Esophagus muscularis mucosa (tissue), 4 donors: ENCODE results near the gene TVP23C. TPM values are rescaled to one million over a fixed set of nuclear protein-coding genes. Genes with fewer than 3 reads are reported as not detected.

Source experiments
- DNase-seq: peaks from one replicate; pipeline ENCODE4 v3.0.0-alpha.2; 2017; ENCODE audit errors: extremely low spot score
- H3K27ac ChIP-seq, 4 donors: fragments of 200-600 bp; sonication (generic); replicated peaks in 1 of 4; 1 replicate in 3 of 4; 2 replicates in 1 of 4; pipeline ENCODE4 v1.5.1; 2016 to 2019; ENCODE audit warnings: mild to moderate bottlenecking in 1 of 4
- H3K27me3 ChIP-seq, 4 donors: fragments of 200-600 bp; sonication (generic); one replicate each; pipeline versions ENCODE4 v1.5.1 to v1.6.0; 2016 to 2019
- H3K36me3 ChIP-seq, 4 donors: fragments of 200-600 bp; sonication (generic); one replicate each; pipeline ENCODE4 v1.5.1; 2016 to 2019
- H3K4me1 ChIP-seq, 4 donors: fragments of 200-600 bp; sonication (generic); one replicate each; pipeline ENCODE4 v1.5.1; 2016 to 2019
- H3K4me3 ChIP-seq, 4 donors: fragments of 200-600 bp; sonication (generic); 1 replicate in 2 of 4; 2 replicates in 2 of 4; pipeline ENCODE4 v1.5.1; 2016 to 2019; ENCODE audit warnings: mild to moderate bottlenecking in 4 of 4, moderate library complexity in 1 of 4
- H3K9me3 ChIP-seq, 4 donors: fragments of 200-600 bp; sonication (generic); 1 replicate in 3 of 4; 2 replicates in 1 of 4; pipeline ENCODE4 v1.5.1; 2016 to 2019
- EP300 ChIP-seq: sonication (generic); formaldehyde crosslinking; IDR thresholded peaks from one replicate; pipeline ENCODE4 v1.6.1; 2017; ENCODE audit warnings: antibody characterized with exemption
- POLR2A ChIP-seq: fragments of 450-650 bp; IDR thresholded peaks from one replicate; pipeline ENCODE4 v1.6.1; 2017; ENCODE audit warnings: antibody characterized with exemption, moderate library complexity, mild to moderate bottlenecking, low read depth
- POLR2AphosphoS5 ChIP-seq, 2 donors: sonication (generic); formaldehyde crosslinking; IDR thresholded peaks; one replicate each; pipeline ENCODE4 v1.6.1; 2017; ENCODE audit warnings: antibody characterized with exemption in 2 of 2
- WGBS: methylation state at CpG from one replicate; pipeline ENCODE4 v1.1.5; 2018; 5-methylcytosine and 5-hydroxymethylcytosine counted together
- intact Hi-C: fragments of 100-400 bp; cut with DNase I; formaldehyde crosslinking; loops from one replicate; pipeline ENCODE4 v1.15.1; 2023
- total RNA-seq, 4 donors: library from RNA; depleted of rRNA; stranded (reverse); fragments of >200 nt; gene quantifications; one replicate each; pipeline versions ENCODE4 v1.1.0 to v1.2.1, GENCODE V29; 2016
- TF ChIP-seq, protein P1 (sequence below), 3 experiments: fragments of 200-600 bp in 2 of 3; fragments of 450-650 bp in 1 of 3; sonication (generic) in 2 of 3; IDR thresholded peaks; one replicate each; pipeline ENCODE4 v1.5.1; 2017 to 2019; ENCODE audit warnings: antibody characterized with exemption in 3 of 3, mild to moderate bottlenecking in 2 of 3, moderate library complexity in 1 of 3

Gene TVP23C
- total RNA-seq, 4 donors from 2014 or later = 4.3 to 19.9 (median 6.1) TPM

DNA sequence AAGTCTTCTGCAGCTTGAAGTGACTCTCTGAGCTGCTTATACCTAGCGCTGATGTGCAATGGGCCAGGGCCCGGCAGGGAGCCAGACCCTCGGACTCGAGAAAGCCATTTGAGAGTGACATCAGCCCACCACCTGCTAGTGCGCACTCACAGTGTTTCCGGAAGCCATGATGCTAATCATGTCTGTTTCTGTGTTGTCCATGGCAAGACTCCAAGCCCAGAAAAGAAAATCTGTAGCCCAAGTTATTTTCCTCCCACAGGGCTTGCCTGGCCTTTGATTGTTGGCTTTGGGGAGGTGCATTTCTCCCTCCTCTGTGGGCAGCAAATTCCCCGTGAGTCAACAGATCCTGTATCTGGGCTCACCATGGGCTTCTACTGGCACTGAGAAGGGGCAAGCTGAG, 94.0 kb downstream of the TVP23C start:
- intact Hi-C loops = no loop called here
- H3K4me3 ChIP-seq = no peak overlapping the region
- no peaks in the 10 kb centered on the region for H3K36me3 ChIP-seq
- H3K9me3 ChIP-seq = no peaks in the 10 kb centered on the region
- 100% methylated on average over 1 of the region's 7 CpGs for WGBS
- no peak for DNase-seq
- no peak overlapping the region for H3K27ac ChIP-seq
- peaks cover 6 to 29% (median 23%) of the 10 kb centered on the region in 4 donors for H3K4me1 ChIP-seq
- TF ChIP-seq, protein P1, sequence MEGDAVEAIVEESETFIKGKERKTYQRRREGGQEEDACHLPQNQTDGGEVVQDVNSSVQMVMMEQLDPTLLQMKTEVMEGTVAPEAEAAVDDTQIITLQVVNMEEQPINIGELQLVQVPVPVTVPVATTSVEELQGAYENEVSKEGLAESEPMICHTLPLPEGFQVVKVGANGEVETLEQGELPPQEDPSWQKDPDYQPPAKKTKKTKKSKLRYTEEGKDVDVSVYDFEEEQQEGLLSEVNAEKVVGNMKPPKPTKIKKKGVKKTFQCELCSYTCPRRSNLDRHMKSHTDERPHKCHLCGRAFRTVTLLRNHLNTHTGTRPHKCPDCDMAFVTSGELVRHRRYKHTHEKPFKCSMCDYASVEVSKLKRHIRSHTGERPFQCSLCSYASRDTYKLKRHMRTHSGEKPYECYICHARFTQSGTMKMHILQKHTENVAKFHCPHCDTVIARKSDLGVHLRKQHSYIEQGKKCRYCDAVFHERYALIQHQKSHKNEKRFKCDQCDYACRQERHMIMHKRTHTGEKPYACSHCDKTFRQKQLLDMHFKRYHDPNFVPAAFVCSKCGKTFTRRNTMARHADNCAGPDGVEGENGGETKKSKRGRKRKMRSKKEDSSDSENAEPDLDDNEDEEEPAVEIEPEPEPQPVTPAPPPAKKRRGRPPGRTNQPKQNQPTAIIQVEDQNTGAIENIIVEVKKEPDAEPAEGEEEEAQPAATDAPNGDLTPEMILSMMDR (IDR thresholded peaks at IDR 0.05) = no peak
- no peak for TF ChIP-seq POLR2A
- no peak for TF ChIP-seq EP300
- no peak for TF ChIP-seq POLR2AphosphoS5 (IDR thresholded peaks at IDR 0.05)
- no peaks in the 10 kb centered on the region for H3K27me3 ChIP-seq

DNA sequence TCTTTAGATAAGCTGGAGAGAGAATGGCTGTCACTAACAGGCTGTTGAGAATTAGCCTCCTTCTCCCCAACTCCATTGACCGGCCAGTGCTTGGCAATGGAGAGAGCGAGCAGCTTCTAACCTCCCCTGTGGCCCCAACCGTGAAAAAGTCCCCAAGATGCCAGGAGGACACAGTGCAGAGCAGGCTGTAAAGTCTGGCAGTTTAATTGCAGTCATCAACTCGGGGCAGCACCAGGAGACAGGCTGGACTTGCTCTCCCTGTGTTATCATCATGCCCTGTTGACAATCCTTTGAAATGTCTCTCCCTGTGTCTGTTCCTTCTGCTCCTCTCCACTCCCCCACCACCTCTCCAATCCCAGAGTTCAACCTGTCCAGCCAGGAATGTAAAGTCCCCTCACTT, 95.2 kb downstream of the TVP23C start:
- intact Hi-C loops = no loop called here
- Histone ChIP-seq H3K36me3 (no peaks in the 10 kb centered on the region), H3K27me3 (no peaks in the 10 kb centered on the region), H3K4me1 (peaks cover 17 to 30% (median 26%) of the 10 kb centered on the region in 4 donors), H3K4me3 (no peak overlapping the region), H3K9me3 (no peaks in the 10 kb centered on the region), H3K27ac (no peak overlapping the region)
- WGBS = 63% methylated on average over 4 of the region's 4 CpGs
- TF ChIP-seq POLR2AphosphoS5 (IDR thresholded peaks at IDR 0.05) (no peak), EP300 (no peak), POLR2A (no peak)
- TF ChIP-seq, protein P1 (IDR thresholded peaks at IDR 0.05) = no peak
- DNase-seq = no peak

DNA sequence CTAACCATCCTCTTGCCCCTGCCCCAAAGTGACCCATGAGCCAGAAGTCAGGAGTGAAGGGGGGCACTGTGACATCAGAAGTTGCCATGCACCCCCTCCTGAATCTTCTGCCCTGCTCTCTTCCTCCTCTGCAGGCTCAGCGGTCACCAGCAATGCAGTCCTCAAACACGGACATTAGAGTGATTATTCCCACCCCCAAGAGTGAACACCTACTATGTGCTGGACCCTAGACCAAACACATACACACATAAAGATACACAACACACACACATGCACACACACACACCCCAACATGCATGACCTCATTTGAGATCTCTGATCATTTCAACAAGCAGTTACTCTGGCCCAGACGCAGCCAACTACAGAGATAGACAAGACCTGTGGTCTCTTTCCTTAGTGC, 95.7 kb downstream of the TVP23C start, which contains the start of gene CDRT4:
Gene CDRT4, minus strand, starts transcription at position 30 of the 400 bp plus-strand sequence. CDS start 27,383 bp downstream, outside the sequence.
- H3K4me1 ChIP-seq = peaks cover 22 to 30% (median 26%) of the 10 kb centered on the region in 4 donors
- 73% methylated on average over 3 of the region's 3 CpGs for WGBS
- no peak within 1 kb of the TSS for H3K27ac ChIP-seq
- no peak for DNase-seq
- intact Hi-C loops = no loop called here
- H3K36me3 ChIP-seq = no peaks in the 10 kb centered on the region
- no peaks in the 10 kb centered on the region for H3K9me3 ChIP-seq
- H3K27me3 ChIP-seq = no peaks in the 10 kb centered on the region
- H3K4me3 ChIP-seq = no peak within 1 kb of the TSS
- TF ChIP-seq, protein P1 (IDR thresholded peaks at IDR 0.05) = no peak
- no peak for TF ChIP-seq POLR2A
- TF ChIP-seq POLR2AphosphoS5 (IDR thresholded peaks at IDR 0.05) = no peak
- no peak for TF ChIP-seq EP300

DNA sequence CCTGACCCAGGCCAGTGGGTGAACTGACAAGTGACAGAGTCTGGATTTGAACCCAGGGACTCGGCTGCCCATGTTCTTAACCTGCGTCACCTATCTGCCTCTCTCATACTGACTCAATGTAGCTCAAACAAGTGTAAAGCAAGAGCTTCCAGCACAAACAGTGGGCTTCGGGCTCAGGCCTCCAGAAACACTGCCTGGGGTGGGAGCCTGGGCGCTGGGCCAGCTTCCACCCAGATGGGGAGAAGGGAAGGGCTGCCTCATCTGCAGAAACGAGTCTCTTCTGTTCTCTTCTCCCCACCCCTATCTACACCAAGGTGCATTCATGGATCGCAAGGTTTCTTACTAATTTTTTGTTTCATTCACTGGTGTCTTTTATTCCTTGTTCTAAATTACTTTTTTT, 97.2 kb downstream of the TVP23C start:
- no peak overlapping the region for H3K4me3 ChIP-seq
- DNase-seq = no peak
- no peaks in the 10 kb centered on the region for H3K36me3 ChIP-seq
- no peak overlapping the region for H3K27ac ChIP-seq
- peaks cover 24 to 41% (median 34%) of the 10 kb centered on the region in 4 donors for H3K4me1 ChIP-seq
- intact Hi-C loops = no loop called here
- TF ChIP-seq, protein P1 (IDR thresholded peaks at IDR 0.05) = no peak
- TF ChIP-seq POLR2A = no peak
- no peak for TF ChIP-seq EP300
- TF ChIP-seq POLR2AphosphoS5 (IDR thresholded peaks at IDR 0.05) = no peak
- no peaks in the 10 kb centered on the region for H3K27me3 ChIP-seq
- H3K9me3 ChIP-seq = no peaks in the 10 kb centered on the region
- 69% methylated on average over 5 of the region's 6 CpGs for WGBS

DNA sequence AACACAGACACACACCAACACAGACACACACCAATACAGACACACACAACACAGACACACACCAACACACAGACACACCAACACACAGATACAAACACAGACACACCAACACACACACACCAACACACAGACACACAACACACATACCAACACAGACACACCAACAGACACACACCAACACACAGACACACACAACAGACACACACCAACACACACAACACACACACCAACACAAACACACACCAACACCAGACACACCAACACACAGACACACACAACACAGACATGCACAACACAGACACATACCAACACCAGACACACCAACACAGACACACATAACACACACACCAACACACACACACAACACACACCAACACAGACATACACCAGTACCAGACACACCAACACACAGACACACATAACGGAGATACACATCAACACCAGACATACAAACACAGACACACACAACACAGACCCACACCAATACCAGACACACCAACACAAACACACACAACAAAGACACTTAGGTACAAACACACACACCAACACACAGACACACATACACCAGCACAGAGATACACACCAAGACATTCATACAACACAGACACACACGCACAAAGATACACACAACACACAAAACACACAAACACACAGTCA, 98.1 kb downstream of the TVP23C start:
- Histone ChIP-seq H3K27ac (peak overlapping the region in 1 of 4 donors; percentile 71), H3K36me3 (no peaks in the 10 kb centered on the region), H3K4me1 (peaks cover 24 to 50% (median 42%) of the 10 kb centered on the region in 4 donors), H3K4me3 (no peak overlapping the region), H3K27me3 (no peaks in the 10 kb centered on the region), H3K9me3 (no peaks in the 10 kb centered on the region)
- TF ChIP-seq POLR2A = no peak
- TF ChIP-seq POLR2AphosphoS5 (IDR thresholded peaks at IDR 0.05) = no peak
- TF ChIP-seq, protein P1 (IDR thresholded peaks at IDR 0.05) = no peak
- TF ChIP-seq EP300 = no peak
- no peak for DNase-seq
- intact Hi-C loops = no loop called here
- 93% methylated on average over 2 of the region's 2 CpGs for WGBS
